Activated B cell treated with CpG ODN at 0.5 μM for 24 hours (primary cell): ENCODE data around the gene GUCY2F. TPM values are rescaled to one million over a fixed set of nuclear protein-coding genes. Genes with fewer than 3 reads are reported as not detected.

Experiments
- ATAC-seq: fragments of 200-7000 bp; cut with Tn5 transposase; one replicate; pipeline ENCODE4 v1.10.0; 2021; ENCODE audit warnings: low read depth, mild to moderate bottlenecking, moderate library complexity
- CTCF ChIA-PET: fragments of 350-600 bp; sonication (Branson Sonifier 250); formaldehyde crosslinking; loops from one replicate; lab custom pipeline; 2021; ENCODE audit warnings: antibody characterized with exemption; lab: Charles Lee
- POLR2A ChIA-PET: fragments of 350-600 bp; sonication (Branson Sonifier 250); formaldehyde crosslinking; loops from one replicate; lab custom pipeline; 2021; ENCODE audit warnings: antibody characterized with exemption; lab: Charles Lee
- DNase-seq: peaks from one replicate; pipeline ENCODE4 v3.0.0; 2022
- H3K27ac Mint-ChIP-seq: one replicate; pipeline ENCODE4 v1.8.0; 2020; ENCODE audit warnings: mixed read lengths
- H3K27me3 Mint-ChIP-seq: one replicate; pipeline ENCODE4 v1.8.0; 2021; ENCODE audit warnings: mixed read lengths
- H3K36me3 Mint-ChIP-seq: one replicate; pipeline ENCODE4 v1.8.0; 2021; ENCODE audit warnings: low read depth, mixed read lengths
- H3K4me1 Mint-ChIP-seq: one replicate; pipeline ENCODE4 v1.8.0; 2021; ENCODE audit warnings: mixed read lengths
- H3K4me3 Mint-ChIP-seq: one replicate; pipeline ENCODE4 v1.8.0; 2020; ENCODE audit warnings: mild to moderate bottlenecking, mixed read lengths
- H3K9me3 Mint-ChIP-seq: one replicate; pipeline ENCODE4 v1.8.0; 2020; ENCODE audit warnings: mixed read lengths
- intact Hi-C: fragments of 100-400 bp; cut with micrococcal nuclease; formaldehyde crosslinking; loops from one replicate; pipeline ENCODE4 v1.15.1; 2024
- total RNA-seq: library from RNA; stranded (reverse); gene quantifications from 2 replicates; pipeline ENCODE4 v1.2.3, GENCODE V29; 2022
- TF ChIP-seq, protein P1 (sequence below): fragments of 200-600 bp; IDR thresholded peaks from one replicate; pipeline ENCODE4 v1.8.0; 2022; ENCODE audit warnings: antibody characterized with exemption, mild to moderate bottlenecking

The GUCY2F gene
- total RNA-seq, 1 donor from 2014 or later: not detected

DNA sequence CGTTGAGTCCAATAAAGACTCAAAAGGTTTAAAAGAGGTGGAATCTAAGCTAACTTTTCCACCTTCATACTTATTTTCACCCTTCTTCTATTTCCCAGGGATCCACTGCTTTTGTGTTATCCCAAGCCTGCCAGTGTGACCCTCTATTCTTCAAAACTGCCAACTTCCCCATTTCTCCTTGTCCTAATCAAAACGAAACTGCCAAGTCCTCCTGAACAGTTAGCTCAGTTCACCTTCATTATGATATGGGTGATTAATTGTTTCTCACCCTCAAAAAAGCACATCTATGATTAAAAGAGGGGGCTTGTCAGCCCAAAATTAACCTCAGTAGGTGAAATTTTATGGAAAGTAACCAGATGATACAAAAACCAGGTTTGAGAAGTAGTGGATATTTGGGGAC, 108.4 kb downstream of the GUCY2F start:
- ChIA-PET CTCF (no interaction called here), POLR2A (no interaction called here)
- no peaks in the 10 kb centered on the region for H3K4me1 Mint-ChIP-seq
- H3K4me3 Mint-ChIP-seq: no peak overlapping the region
- no peaks in the 10 kb centered on the region for H3K36me3 Mint-ChIP-seq
- H3K27me3 Mint-ChIP-seq: no peaks in the 10 kb centered on the region
- no peak for ATAC-seq
- no peak for DNase-seq
- no peaks in the 10 kb centered on the region for H3K9me3 Mint-ChIP-seq
- intact Hi-C loops: no loop called here
- TF ChIP-seq, protein P1, sequence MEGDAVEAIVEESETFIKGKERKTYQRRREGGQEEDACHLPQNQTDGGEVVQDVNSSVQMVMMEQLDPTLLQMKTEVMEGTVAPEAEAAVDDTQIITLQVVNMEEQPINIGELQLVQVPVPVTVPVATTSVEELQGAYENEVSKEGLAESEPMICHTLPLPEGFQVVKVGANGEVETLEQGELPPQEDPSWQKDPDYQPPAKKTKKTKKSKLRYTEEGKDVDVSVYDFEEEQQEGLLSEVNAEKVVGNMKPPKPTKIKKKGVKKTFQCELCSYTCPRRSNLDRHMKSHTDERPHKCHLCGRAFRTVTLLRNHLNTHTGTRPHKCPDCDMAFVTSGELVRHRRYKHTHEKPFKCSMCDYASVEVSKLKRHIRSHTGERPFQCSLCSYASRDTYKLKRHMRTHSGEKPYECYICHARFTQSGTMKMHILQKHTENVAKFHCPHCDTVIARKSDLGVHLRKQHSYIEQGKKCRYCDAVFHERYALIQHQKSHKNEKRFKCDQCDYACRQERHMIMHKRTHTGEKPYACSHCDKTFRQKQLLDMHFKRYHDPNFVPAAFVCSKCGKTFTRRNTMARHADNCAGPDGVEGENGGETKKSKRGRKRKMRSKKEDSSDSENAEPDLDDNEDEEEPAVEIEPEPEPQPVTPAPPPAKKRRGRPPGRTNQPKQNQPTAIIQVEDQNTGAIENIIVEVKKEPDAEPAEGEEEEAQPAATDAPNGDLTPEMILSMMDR: no peak
- H3K27ac Mint-ChIP-seq: no peak overlapping the region

DNA sequence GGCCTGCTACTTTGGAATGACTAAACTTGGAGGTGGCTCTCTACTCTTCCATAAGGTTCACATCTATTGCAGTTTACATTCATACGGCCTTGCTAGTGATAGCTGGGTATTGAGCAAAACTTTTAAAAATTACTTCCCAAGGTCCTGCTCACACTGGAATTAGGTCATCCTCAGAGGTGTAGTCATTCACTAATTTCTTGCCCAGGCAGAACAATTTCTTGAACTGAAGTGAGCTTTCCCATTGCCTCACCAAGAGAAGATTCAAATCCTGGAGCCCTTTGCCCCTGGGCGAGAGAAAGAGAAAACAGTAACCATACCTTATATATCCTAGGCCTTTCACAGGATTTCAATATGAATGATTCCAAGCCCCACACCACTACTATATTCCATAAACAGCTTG, 109.2 kb downstream of the GUCY2F start:
- intact Hi-C loops: no loop called here
- POLR2A ChIA-PET: no interaction called here
- Mint-ChIP-seq H3K27ac (no peak overlapping the region), H3K27me3 (no peaks in the 10 kb centered on the region), H3K36me3 (no peaks in the 10 kb centered on the region), H3K4me3 (no peak overlapping the region), H3K9me3 (no peaks in the 10 kb centered on the region), H3K4me1 (no peaks in the 10 kb centered on the region)
- TF ChIP-seq, protein P1: no peak
- ATAC-seq: no peak
- CTCF ChIA-PET: no interaction called here
- no peak for DNase-seq

DNA sequence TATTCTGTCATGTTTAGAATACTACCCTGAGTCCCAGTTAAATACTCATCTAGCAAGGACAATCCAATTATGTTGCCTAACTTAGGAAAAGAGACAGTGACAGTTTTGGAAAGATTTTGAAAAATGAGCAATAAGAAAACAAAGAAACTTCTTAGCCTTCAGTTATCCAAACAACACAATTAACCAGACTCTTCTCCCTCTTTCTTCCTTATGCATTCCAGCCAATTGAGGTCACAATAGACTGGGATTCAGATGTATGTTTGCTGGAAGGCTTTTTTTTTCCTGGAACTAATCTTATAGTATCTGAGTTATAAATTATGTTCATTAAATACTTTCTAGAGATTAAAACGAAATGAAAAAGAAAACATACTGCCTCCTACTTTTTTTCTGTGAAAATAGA, 109.6 kb downstream of the GUCY2F start:
- H3K36me3 Mint-ChIP-seq: no peaks in the 10 kb centered on the region
- ChIA-PET POLR2A (no interaction called here), CTCF (no interaction called here)
- no peaks in the 10 kb centered on the region for H3K27me3 Mint-ChIP-seq
- no peak for ATAC-seq
- H3K4me1 Mint-ChIP-seq: no peaks in the 10 kb centered on the region
- H3K4me3 Mint-ChIP-seq: no peak overlapping the region
- TF ChIP-seq, protein P1: no peak
- no peak overlapping the region for H3K27ac Mint-ChIP-seq
- no peaks in the 10 kb centered on the region for H3K9me3 Mint-ChIP-seq
- intact Hi-C loops: no loop called here
- DNase-seq: no peak

DNA sequence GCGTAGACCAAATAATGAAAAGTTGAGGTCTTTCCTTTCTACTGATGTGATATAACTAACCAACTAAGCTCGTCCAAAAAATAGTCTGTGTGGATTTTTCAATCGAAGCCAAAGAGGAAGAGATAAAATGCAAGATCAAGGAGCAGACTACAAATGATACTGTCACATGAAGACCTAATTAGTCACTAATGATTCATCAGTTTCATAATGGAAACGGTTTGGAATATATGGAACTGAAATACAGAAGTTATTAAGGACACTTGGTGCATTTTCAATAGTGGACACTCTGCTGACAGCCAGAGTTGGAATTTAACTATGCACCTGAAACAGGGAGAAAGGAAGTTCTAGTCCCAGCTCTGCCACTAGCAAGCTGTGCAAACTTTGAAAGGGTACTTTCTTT, 119.8 kb downstream of the GUCY2F start:
- H3K36me3 Mint-ChIP-seq: no peaks in the 10 kb centered on the region
- intact Hi-C loops: no loop called here
- TF ChIP-seq, protein P1: no peak
- H3K27ac Mint-ChIP-seq: no peak overlapping the region
- H3K4me1 Mint-ChIP-seq: no peaks in the 10 kb centered on the region
- no peak for ATAC-seq
- H3K9me3 Mint-ChIP-seq: no peaks in the 10 kb centered on the region
- POLR2A ChIA-PET: no interaction called here
- CTCF ChIA-PET: no interaction called here
- H3K4me3 Mint-ChIP-seq: no peak overlapping the region
- no peaks in the 10 kb centered on the region for H3K27me3 Mint-ChIP-seq
- DNase-seq: no peak

DNA sequence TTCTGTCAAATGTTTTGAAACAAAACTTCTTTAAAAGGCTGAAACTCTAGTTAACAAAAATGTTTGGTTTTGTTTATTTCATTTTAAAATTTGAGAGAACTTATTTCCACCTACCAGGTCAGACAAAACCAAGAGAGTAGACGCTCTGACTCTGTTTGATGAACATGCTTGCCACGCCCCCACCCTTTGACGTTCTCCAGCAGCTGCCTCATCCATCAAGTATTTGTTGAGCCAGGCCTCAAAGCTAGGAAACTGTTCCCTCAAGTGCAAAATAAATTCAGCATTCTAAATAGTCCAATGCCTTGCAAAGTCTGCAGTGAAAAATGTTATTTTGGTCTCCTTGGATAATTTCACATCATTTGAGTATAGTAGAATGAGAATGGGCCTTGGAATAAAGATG, 121.6 kb downstream of the GUCY2F start:
- Mint-ChIP-seq H3K27me3 (no peaks in the 10 kb centered on the region), H3K27ac (no peak overlapping the region), H3K4me1 (no peaks in the 10 kb centered on the region), H3K4me3 (no peak overlapping the region), H3K9me3 (no peaks in the 10 kb centered on the region), H3K36me3 (no peaks in the 10 kb centered on the region)
- DNase-seq: no peak
- intact Hi-C loops: no loop called here
- no peak for ATAC-seq
- POLR2A ChIA-PET: no interaction called here
- CTCF ChIA-PET: no interaction called here
- TF ChIP-seq, protein P1: no peak
